HepG2 (cell line): ENCODE data around the gene NECTIN3. TPM values are rescaled to one million over a fixed set of nuclear protein-coding genes. Genes with fewer than 3 reads are reported as not detected.

ENCODE experiments used
- ATAC-seq: fragments of 200-7000 bp; cut with Tn5 transposase; 3 replicates; pipeline ENCODE4 v1.9.1; 2020; ENCODE audit warnings: mild to moderate bottlenecking, moderate library complexity
- Bru-seq: library from RNA; stranded (reverse); fragments of 400-500 nt; gene quantifications from one replicate; lab custom pipeline; 2021; lab: Mats Ljungman, UMichigan
- BruChase-seq, 2 experiments: library from RNA; stranded (reverse); fragments of 400-500 nt; gene quantifications; one replicate each; lab custom pipeline; 2021; lab: Mats Ljungman, UMichigan
- BruUV-seq: library from RNA; stranded (reverse); fragments of 400-500 nt; replicated peaks from 2 replicates; lab custom pipeline; 2021; lab: Mats Ljungman, UMichigan
- CTCF ChIA-PET: fragments of 300-600 bp; formaldehyde crosslinking; extraction: SDS; loops from one replicate; lab custom pipeline; 2021; ENCODE audit warnings: low total read pairs, inconsistent platforms, low intra/inter-chr PET ratio; lab: Yijun Ruan, JAX
- POLR2A ChIA-PET: fragments of 350-600 bp; sonication (Branson Sonifier 250); formaldehyde crosslinking; loops from one replicate; lab custom pipeline; 2020; ENCODE audit warnings: antibody characterized with exemption, inconsistent platforms; lab: Yijun Ruan, JAX
- DNase-seq: peaks from one replicate; pipeline ENCODE4 v3.0.0-alpha.2; 2015; ENCODE audit warnings: low spot score
- FAIRE-seq: peaks from 3 replicates; lab custom pipeline; 2011; peaks lifted over from hg19 to GRCh38; lab: Jason Lieb, UNC
- H2AFZ ChIP-seq: one replicate; pipeline ENCODE4 v1.6.1; 2011; ENCODE audit warnings: low read length, inconsistent platforms
- H3K27ac ChIP-seq: fragments of 300-600 bp; 3 replicates; pipeline ENCODE4 v1.8.0; 2011; ENCODE audit warnings: mixed run types, mild to moderate bottlenecking, mixed read lengths, low read length, inconsistent platforms; ENCODE audit not compliant: insufficient read depth; ENCODE audit errors: extremely low read length
- H3K27me3 ChIP-seq, 2 experiments: fragments of 200-600 bp in 1 of 2; 2 replicates in 1 of 2; 3 replicates in 1 of 2; pipeline versions ENCODE4 v1.6.0 to v1.8.0; 2011; ENCODE audit warnings: low read length in 2 of 2, mild to moderate bottlenecking in 2 of 2, moderate library complexity in 2 of 2, inconsistent platforms in 1 of 2; ENCODE audit not compliant: insufficient read depth in 2 of 2, control insufficient read depth in 1 of 2
- H3K36me3 ChIP-seq, 2 experiments: fragments of 200-600 bp in 1 of 2; replicated peaks in 1 of 2; 2 replicates in 1 of 2; 3 replicates in 1 of 2; pipeline versions ENCODE4 v1.5.1 to v1.8.0; 2011; ENCODE audit warnings: low read length in 2 of 2, inconsistent platforms in 1 of 2; ENCODE audit not compliant: insufficient read depth in 2 of 2, control insufficient read depth in 1 of 2
- H3K4me1 ChIP-seq: 2 replicates; pipeline ENCODE4 v1.5.1; 2012; ENCODE audit warnings: low read length, inconsistent platforms; ENCODE audit not compliant: insufficient read depth
- H3K4me2 ChIP-seq: 2 replicates; pipeline ENCODE4 v1.6.0; 2011; ENCODE audit warnings: low read depth, low read length, inconsistent platforms
- H3K4me3 ChIP-seq, 3 experiments: fragments of 200-600 bp in 1 of 3; sonication (generic), shearing (Covaris generic) in 1 of 3; replicated peaks in 1 of 3; 2 replicates each; pipeline ENCODE4 v1.5.1; 2011 to 2016; ENCODE audit warnings: low read length in 3 of 3, inconsistent platforms in 2 of 3, low read depth in 2 of 3, mild to moderate bottlenecking in 2 of 3, control low read depth in 1 of 3, mixed read lengths in 1 of 3; ENCODE audit not compliant: insufficient read depth in 1 of 3
- H3K79me2 ChIP-seq: one replicate; pipeline ENCODE4 v1.6.1; 2011; ENCODE audit warnings: low read length, inconsistent platforms; ENCODE audit not compliant: insufficient read depth
- H3K9ac ChIP-seq: 2 replicates; pipeline ENCODE4 v1.6.0; 2011; ENCODE audit warnings: mild to moderate bottlenecking, low read depth, low read length, inconsistent platforms; ENCODE audit not compliant: insufficient read depth
- H3K9me3 ChIP-seq: 2 replicates; pipeline ENCODE4 v1.5.1; 2012; ENCODE audit warnings: mild to moderate bottlenecking, low read length
- H4K20me1 ChIP-seq: 2 replicates; pipeline ENCODE4 v1.6.0; 2011; ENCODE audit warnings: inconsistent platforms, mild to moderate bottlenecking, low read length, moderate library complexity; ENCODE audit not compliant: insufficient read depth
- GZF1 ChIP-seq: sonication (generic); formaldehyde crosslinking; IDR thresholded peaks from 2 replicates; pipeline ENCODE4 v1.5.1; 2020; ENCODE audit warnings: mild to moderate bottlenecking, missing genetic modification reagents
- NFIB ChIP-seq: sonication (generic); formaldehyde crosslinking; IDR thresholded peaks from 2 replicates; pipeline ENCODE4 v1.9.0; 2021; ENCODE audit warnings: missing genetic modification reagents, mild to moderate bottlenecking, borderline replicate concordance
- SNAI1 ChIP-seq: sonication (generic); formaldehyde crosslinking; IDR thresholded peaks from 2 replicates; pipeline ENCODE4 v1.5.0; 2020; ENCODE audit warnings: mild to moderate bottlenecking, missing genetic modification reagents, borderline replicate concordance
- TAF15 ChIP-seq: fragments of 200-400 bp; formaldehyde crosslinking; IDR thresholded peaks from one replicate; pipeline ENCODE4 v1.6.1; 2018; ENCODE audit warnings: mild to moderate bottlenecking, low read depth, low read length; ENCODE audit not compliant: poor library complexity, severe bottlenecking
- ZFP1 ChIP-seq: IDR thresholded peaks from 2 replicates; pipeline ENCODE4 v1.6.1; 2016
- ZNF256 ChIP-seq: sonication (generic); formaldehyde crosslinking; conservative IDR thresholded peaks from 2 replicates; pipeline ENCODE4 v1.4.0; 2020; ENCODE audit warnings: missing genetic modification reagents
- ZNF878 ChIP-seq: sonication (generic); formaldehyde crosslinking; IDR thresholded peaks from 2 replicates; pipeline ENCODE4 v1.8.1; 2023; ENCODE audit warnings: mild to moderate bottlenecking, missing genetic modification reagents, moderate library complexity
- WGBS: methylation state at CpG from one replicate; pipeline ENCODE4 v1.1.6; 2017; ENCODE audit warnings: low lambda C conversion rate; 5-methylcytosine and 5-hydroxymethylcytosine counted together
- in situ Hi-C: cut with HindIII; loops from 2 replicates; pipeline ENCODE4 v1.10.0; 2017; ENCODE audit warnings: low pct_unique_long_range_greater_than_20kb; ENCODE audit not compliant: extremely low pct_ligation_motif_present
- intact Hi-C: fragments of 100-400 bp; cut with micrococcal nuclease; formaldehyde crosslinking; loops from one replicate; pipeline ENCODE4 v1.10.0; 2022; ENCODE audit not compliant: unreplicated experiment
- long read RNA-seq, 2 experiments: library from RNA in 1 of 2; library from polyadenylated mRNA in 1 of 2; stranded (forward) in 1 of 2; unstranded in 1 of 2; transcript quantifications; one replicate each; pipeline ENCODE4 v2.0.0, GENCODE V29; 2019 to 2022
- polyA minus RNA-seq, 3 experiments: library from RNA; depleted of rRNA, polyadenylated mRNA; stranded (reverse); fragments of >200 nt; gene quantifications; 2 replicates each; pipeline ENCODE4 v1.2.3, GENCODE V29; 2011; ENCODE audit warnings: low replicate concordance in 1 of 3
- polyA plus RNA-seq, 8 experiments: library from polyadenylated mRNA; depleted of rRNA in 3 of 8; stranded (reverse) in 7 of 8; unstranded in 1 of 8; fragments of >200 nt; fragmentation: Illumina TruSeq in 4 of 8; extraction: Trizol in 4 of 8; gene quantifications; 2 replicates each; pipeline versions ENCODE4 v1.2.1 to v1.2.3, GENCODE V29; 2011 to 2016; ENCODE audit warnings: low read depth in 4 of 8, missing spikeins in 1 of 8, mixed read lengths in 1 of 8; ENCODE audit not compliant: insufficient read depth in 1 of 8
- total RNA-seq, 5 experiments: library from RNA; depleted of rRNA; stranded (reverse); fragments of >200 nt; fragmentation: Illumina TruSeq; extraction: Trizol; gene quantifications; 2 replicates each; pipeline ENCODE4 v1.2.3, GENCODE V29; 2016; ENCODE audit warnings: low read depth in 1 of 5
- TF ChIP-seq, protein P1 (sequence below): sonication (generic); formaldehyde crosslinking; IDR thresholded peaks from 2 replicates; pipeline ENCODE4 v1.8.0; 2022; ENCODE audit warnings: mild to moderate bottlenecking, missing genetic modification reagents, moderate library complexity
- TF ChIP-seq, protein P2 (sequence below): sonication (generic); formaldehyde crosslinking; IDR thresholded peaks from 2 replicates; pipeline ENCODE4 v1.4.0; 2020; ENCODE audit warnings: missing genetic modification reagents
- TF ChIP-seq, protein P3 (sequence below): sonication (generic); formaldehyde crosslinking; IDR thresholded peaks from 2 replicates; pipeline ENCODE4 v1.5.0; 2020; ENCODE audit warnings: mild to moderate bottlenecking, missing genetic modification reagents

Gene NECTIN3, protein sequence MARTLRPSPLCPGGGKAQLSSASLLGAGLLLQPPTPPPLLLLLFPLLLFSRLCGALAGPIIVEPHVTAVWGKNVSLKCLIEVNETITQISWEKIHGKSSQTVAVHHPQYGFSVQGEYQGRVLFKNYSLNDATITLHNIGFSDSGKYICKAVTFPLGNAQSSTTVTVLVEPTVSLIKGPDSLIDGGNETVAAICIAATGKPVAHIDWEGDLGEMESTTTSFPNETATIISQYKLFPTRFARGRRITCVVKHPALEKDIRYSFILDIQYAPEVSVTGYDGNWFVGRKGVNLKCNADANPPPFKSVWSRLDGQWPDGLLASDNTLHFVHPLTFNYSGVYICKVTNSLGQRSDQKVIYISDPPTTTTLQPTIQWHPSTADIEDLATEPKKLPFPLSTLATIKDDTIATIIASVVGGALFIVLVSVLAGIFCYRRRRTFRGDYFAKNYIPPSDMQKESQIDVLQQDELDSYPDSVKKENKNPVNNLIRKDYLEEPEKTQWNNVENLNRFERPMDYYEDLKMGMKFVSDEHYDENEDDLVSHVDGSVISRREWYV
- total RNA-seq (2016; rRNA removed; fragmentation: Illumina TruSeq; extraction: Trizol) = 28.7 and 45.1 TPM in 2 replicates
- total RNA-seq (2016; cell fraction: cytosol; rRNA removed; fragmentation: Illumina TruSeq; extraction: Trizol; ENCODE audit: low read depth) = 85.1 and 110 TPM in 2 replicates
- total RNA-seq (2016; cell fraction: insoluble cytoplasmic fraction; rRNA removed; fragmentation: Illumina TruSeq; extraction: Trizol) = 28.0 and 47.2 TPM in 2 replicates
- 66.1 and 83.0 TPM in 2 replicates for total RNA-seq (2016; cell fraction: membrane; rRNA removed; fragmentation: Illumina TruSeq; extraction: Trizol)
- total RNA-seq (2016; cell fraction: nucleus; rRNA removed; fragmentation: Illumina TruSeq; extraction: Trizol) = 52.9 and 66.5 TPM in 2 replicates
- polyA plus RNA-seq (2011; rRNA removed) = 9.1 and 10.4 TPM in 2 replicates
- polyA plus RNA-seq (2011; cell fraction: cytosol; rRNA removed) = 4.9 and 8.6 TPM in 2 replicates
- 4.9 and 7.2 TPM in 2 replicates for polyA plus RNA-seq (2011; cell fraction: nucleus; rRNA removed)
- 10.2 TPM in 2 replicates for polyA plus RNA-seq (2012)
- 1.2 and 1.3 TPM in 2 replicates for polyA plus RNA-seq (2016; cell fraction: cytosol; fragmentation: Illumina TruSeq; extraction: Trizol; ENCODE audit: low read depth)
- polyA plus RNA-seq (2016; cell fraction: insoluble cytoplasmic fraction; fragmentation: Illumina TruSeq; extraction: Trizol; ENCODE audit: low read depth) = 10.9 and 12.8 TPM in 2 replicates
- polyA plus RNA-seq (2016; cell fraction: membrane; fragmentation: Illumina TruSeq; extraction: Trizol; ENCODE audit: low read depth) = 2.6 and 3.2 TPM in 2 replicates
- 16.9 and 18.8 TPM in 2 replicates for polyA plus RNA-seq (2016; cell fraction: nucleus; fragmentation: Illumina TruSeq; extraction: Trizol; ENCODE audit: insufficient read depth, low read depth)
- 18.5 and 21.9 TPM in 2 replicates for polyA minus RNA-seq (2011; rRNA and poly(A)+ RNA removed; ENCODE audit: low replicate concordance)
- polyA minus RNA-seq (2011; cell fraction: cytosol; rRNA and poly(A)+ RNA removed) = 29.8 and 30.9 TPM in 2 replicates
- polyA minus RNA-seq (2011; cell fraction: nucleus; rRNA and poly(A)+ RNA removed) = 94.6 and 102 TPM in 2 replicates
- percentile 91 among the genes with signal in this experiment for Bru-seq, nascent RNA
- percentile 80 among the genes with signal in this experiment for BruChase-seq, experiment 1, labeled RNA remaining after a 6-hour chase
- BruChase-seq, experiment 2, labeled RNA remaining after a 2-hour chase = percentile 84 among the genes with signal in this experiment
- long read RNA-seq, experiment 1, partial matches to known transcripts = 1 of 3 reads
- long read RNA-seq, experiment 1, other reads (novel, unspliced or antisense) = 1 of 3 reads
- long read RNA-seq, experiment 2, transcript NECTIN3-206 (6 exons, 3,664 nt) = major isoform, 7 of 41 reads
- long read RNA-seq, experiment 2, partial matches to known transcripts = 3 of 41 reads
- long read RNA-seq, experiment 2, other reads (novel, unspliced or antisense) = 31 of 41 reads

DNA sequence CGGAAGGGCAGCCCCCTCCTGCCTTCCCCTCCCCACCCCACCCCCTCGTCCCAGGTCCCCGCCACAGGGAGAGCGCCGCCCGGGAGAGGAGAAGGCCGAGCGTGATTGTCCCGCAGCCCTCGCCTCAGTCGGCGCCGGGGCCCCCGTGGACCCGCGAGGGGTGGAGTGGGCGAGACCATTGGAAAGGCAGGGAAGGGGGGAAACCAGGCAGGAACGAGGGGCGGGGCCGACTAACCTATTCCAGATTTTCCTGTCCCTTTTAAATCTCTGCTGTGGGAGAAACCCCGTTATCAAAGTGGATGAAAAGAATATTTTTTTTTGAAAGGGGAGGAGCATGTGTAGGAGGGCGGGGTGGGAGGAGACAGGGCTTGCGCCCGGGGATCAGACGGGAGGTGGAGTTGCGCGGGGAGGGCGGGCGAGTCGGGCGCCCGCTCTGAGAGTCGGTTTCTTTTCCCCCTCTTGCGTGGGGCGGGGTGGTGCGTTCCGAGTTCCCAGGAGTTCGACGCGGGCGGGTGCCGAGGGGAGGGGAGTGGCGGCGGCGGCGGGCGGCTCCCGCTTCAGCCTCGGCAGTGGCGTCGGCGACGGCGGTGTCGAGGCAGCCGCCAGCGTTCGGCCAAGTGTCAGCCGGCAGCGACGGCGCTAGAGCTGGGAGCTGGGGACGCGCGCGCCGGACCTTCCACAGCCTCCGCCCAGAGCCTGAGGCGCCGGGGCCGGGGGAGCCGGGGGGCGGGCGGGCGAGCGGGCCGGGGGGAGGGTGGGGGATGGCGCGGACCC, at the start of gene NECTIN3:
Gene NECTIN3, plus strand, starts transcription at position 560 of the 774 bp plus-strand sequence. Its CDS starts 202 bp downstream, at position 762.
- Histone ChIP-seq H3K36me3 (no peaks in the 10 kb centered on the region), H3K9ac (peak within 1 kb of the TSS; percentile 88), H3K4me2 (peak within 1 kb of the TSS; percentile 97), H3K27me3 (no peaks in the 10 kb centered on the region; a peak in 1 of 5 replicates), H3K4me1 (peaks cover 58% of the 10 kb centered on the region), H3K27ac (peak within 1 kb of the TSS; percentile 89), H4K20me1 (peaks cover 6% of the 10 kb centered on the region; the same call in 1 of the 2 replicates), H3K9me3 (no peaks in the 10 kb centered on the region), H2AFZ (peak within 1 kb of the TSS; percentile 42), H3K4me3 (peak within 1 kb of the TSS; percentile 96 to 97 (median 96)), H3K79me2 (peaks cover 44% of the 10 kb centered on the region)
- FAIRE-seq (peak; percentile 21), DNase-seq (peak; percentile 90), ATAC-seq (peak; percentile 77)
- in situ Hi-C loops (loop anchor here (10.0 kb wide), 1 partner anchor 127 kb away; no protein-coding TSS in a partner anchor), intact Hi-C loops (loop anchor here (1.0 to 5.0 kb wide), 4 partner anchors 59 to 298 kb away; no protein-coding TSS in a partner anchor)
- ChIA-PET CTCF (no interaction called here), POLR2A (interaction anchor here (0.7 to 1.4 kb wide), 3 partner anchors 24 to 298 kb away, joined by 3 to 7 read pairs (median 3); no protein-coding TSS in a partner anchor)
- no TSS peak for BruUV-seq
- WGBS = 2% methylated on average over 11 of the region's 79 CpGs
- TF ChIP-seq SNAI1 (CRISPR knock-in tag) (no peak), TAF15 (peak; percentile 7), GZF1 (0 out of 2 replicates have a peak, but pooled peaks have one; percentile 1), ZFP1 (no peak), NFIB (no peak), ZNF878 (CRISPR knock-in tag) (0 out of 2 replicates have a peak, but pooled peaks have one; percentile 36), ZNF256 (no peak)
- TF ChIP-seq, protein P1, sequence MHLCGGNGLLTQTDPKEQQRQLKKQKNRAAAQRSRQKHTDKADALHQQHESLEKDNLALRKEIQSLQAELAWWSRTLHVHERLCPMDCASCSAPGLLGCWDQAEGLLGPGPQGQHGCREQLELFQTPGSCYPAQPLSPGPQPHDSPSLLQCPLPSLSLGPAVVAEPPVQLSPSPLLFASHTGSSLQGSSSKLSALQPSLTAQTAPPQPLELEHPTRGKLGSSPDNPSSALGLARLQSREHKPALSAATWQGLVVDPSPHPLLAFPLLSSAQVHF = no peak
- TF ChIP-seq, protein P2, sequence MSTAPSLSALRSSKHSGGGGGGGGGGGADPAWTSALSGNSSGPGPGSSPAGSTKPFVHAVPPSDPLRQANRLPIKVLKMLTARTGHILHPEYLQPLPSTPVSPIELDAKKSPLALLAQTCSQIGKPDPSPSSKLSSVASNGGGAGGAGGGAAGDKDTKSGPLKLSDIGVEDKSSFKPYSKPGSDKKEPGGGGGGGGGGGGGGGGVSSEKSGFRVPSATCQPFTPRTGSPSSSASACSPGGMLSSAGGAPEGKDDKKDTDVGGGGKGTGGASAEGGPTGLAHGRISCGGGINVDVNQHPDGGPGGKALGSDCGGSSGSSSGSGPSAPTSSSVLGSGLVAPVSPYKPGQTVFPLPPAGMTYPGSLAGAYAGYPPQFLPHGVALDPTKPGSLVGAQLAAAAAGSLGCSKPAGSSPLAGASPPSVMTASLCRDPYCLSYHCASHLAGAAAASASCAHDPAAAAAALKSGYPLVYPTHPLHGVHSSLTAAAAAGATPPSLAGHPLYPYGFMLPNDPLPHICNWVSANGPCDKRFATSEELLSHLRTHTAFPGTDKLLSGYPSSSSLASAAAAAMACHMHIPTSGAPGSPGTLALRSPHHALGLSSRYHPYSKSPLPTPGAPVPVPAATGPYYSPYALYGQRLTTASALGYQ (CRISPR knock-in tag) = no peak
- TF ChIP-seq, protein P3, sequence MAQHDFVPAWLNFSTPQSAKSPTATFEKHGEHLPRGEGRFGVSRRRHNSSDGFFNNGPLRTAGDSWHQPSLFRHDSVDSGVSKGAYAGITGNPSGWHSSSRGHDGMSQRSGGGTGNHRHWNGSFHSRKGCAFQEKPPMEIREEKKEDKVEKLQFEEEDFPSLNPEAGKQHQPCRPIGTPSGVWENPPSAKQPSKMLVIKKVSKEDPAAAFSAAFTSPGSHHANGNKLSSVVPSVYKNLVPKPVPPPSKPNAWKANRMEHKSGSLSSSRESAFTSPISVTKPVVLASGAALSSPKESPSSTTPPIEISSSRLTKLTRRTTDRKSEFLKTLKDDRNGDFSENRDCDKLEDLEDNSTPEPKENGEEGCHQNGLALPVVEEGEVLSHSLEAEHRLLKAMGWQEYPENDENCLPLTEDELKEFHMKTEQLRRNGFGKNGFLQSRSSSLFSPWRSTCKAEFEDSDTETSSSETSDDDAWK (CRISPR knock-in tag) = no peak
